HG03342 (cell line): Measurements from ENCODE around the gene KIF2A.

ENCODE experiments used
- ATAC-seq: cut with Tn5 transposase; IDR thresholded peaks from one replicate; pipeline ENCODE4 v1.9.1; 2021; ENCODE audit warnings: mild to moderate bottlenecking, moderate library complexity; ENCODE audit not compliant: unreplicated experiment

The KIF2A gene

GRCh38 chr5:62305715-62306322, at the start of gene KIF2A:
Gene KIF2A (plus strand): TSS chr5:62306206. CDS start chr5:62306473, 267 bp downstream.
- ATAC-seq, result peak; percentile 92

- no peak for ATAC-seq
Measured at GRCh38 chr5:62257020-62257367, 49.0 kb upstream of the KIF2A start.

- ATAC-seq, result no peak
Measured at GRCh38 chr5:62258654-62259053, 47.4 kb upstream of the KIF2A start.

GRCh38 chr5:62259699-62260250, 46.2 kb upstream of the KIF2A start:
- ATAC-seq, result no peak

GRCh38 chr5:62260513-62260912, 45.5 kb upstream of the KIF2A start:
- no peak for ATAC-seq

GRCh38 chr5:62263401-62263800, 42.6 kb upstream of the KIF2A start:
- no peak for ATAC-seq

GRCh38 chr5:62265648-62266112, 40.3 kb upstream of the KIF2A start:
- ATAC-seq, result no peak

GRCh38 chr5:62266573-62266972, 39.4 kb upstream of the KIF2A start:
- no peak for ATAC-seq

GRCh38 chr5:62268234-62268633, 37.8 kb upstream of the KIF2A start:
- ATAC-seq, result peak; percentile 55

GRCh38 chr5:62268792-62269191, 37.2 kb upstream of the KIF2A start:
- no peak for ATAC-seq

GRCh38 chr5:62271370-62271769, 34.6 kb upstream of the KIF2A start:
- ATAC-seq, result no peak

GRCh38 chr5:62271870-62272269, 34.1 kb upstream of the KIF2A start:
- ATAC-seq, result no peak

- ATAC-seq, result no peak
Measured at GRCh38 chr5:62273687-62274086, 32.3 kb upstream of the KIF2A start.

GRCh38 chr5:62275581-62275980, 30.4 kb upstream of the KIF2A start:
- ATAC-seq, result no peak

- ATAC-seq, result no peak
Measured at GRCh38 chr5:62281411-62281810, 24.6 kb upstream of the KIF2A start.

GRCh38 chr5:62282064-62282463, 23.9 kb upstream of the KIF2A start:
- ATAC-seq, result no peak

- no peak for ATAC-seq
Measured at GRCh38 chr5:62283005-62283404, 23.0 kb upstream of the KIF2A start.

- ATAC-seq, result no peak
Measured at GRCh38 chr5:62283861-62284260, 22.1 kb upstream of the KIF2A start.

- peak; percentile 66 for ATAC-seq
Measured at GRCh38 chr5:62284946-62285891, 20.8 kb upstream of the KIF2A start.

GRCh38 chr5:62286834-62287233, 19.2 kb upstream of the KIF2A start:
- ATAC-seq, result no peak

- ATAC-seq, result no peak
Measured at GRCh38 chr5:62287237-62287636, 18.8 kb upstream of the KIF2A start.

- no peak for ATAC-seq
Measured at GRCh38 chr5:62288118-62288517, 17.9 kb upstream of the KIF2A start.
